ENCODE measurements around the gene TAS2R20.

DNA sequence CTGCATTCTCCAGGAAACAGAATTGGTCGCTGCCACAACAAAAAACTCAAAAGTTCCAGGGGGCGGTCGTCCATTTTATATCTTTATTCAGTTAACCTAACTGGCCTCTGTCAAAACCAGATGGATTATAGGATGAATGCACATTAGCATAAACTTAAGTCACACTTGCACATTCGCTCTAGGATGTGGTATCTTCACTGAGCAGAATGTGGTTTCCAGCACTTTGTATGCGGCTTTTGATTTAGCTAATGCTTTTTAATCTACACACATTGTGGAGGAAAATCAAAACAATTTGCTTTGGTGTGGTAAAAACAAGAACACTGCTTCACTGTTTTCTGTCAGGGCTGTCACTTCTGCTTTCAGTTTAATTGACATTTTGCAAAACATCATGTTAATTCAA, 15.9 kb downstream of the TAS2R20 start:
- TF ChIP-seq POLR2A (IDR thresholded peaks at IDR 0.05; ENCODE audit: low read depth, low read length), result no peak
- TF ChIP-seq, protein P1, sequence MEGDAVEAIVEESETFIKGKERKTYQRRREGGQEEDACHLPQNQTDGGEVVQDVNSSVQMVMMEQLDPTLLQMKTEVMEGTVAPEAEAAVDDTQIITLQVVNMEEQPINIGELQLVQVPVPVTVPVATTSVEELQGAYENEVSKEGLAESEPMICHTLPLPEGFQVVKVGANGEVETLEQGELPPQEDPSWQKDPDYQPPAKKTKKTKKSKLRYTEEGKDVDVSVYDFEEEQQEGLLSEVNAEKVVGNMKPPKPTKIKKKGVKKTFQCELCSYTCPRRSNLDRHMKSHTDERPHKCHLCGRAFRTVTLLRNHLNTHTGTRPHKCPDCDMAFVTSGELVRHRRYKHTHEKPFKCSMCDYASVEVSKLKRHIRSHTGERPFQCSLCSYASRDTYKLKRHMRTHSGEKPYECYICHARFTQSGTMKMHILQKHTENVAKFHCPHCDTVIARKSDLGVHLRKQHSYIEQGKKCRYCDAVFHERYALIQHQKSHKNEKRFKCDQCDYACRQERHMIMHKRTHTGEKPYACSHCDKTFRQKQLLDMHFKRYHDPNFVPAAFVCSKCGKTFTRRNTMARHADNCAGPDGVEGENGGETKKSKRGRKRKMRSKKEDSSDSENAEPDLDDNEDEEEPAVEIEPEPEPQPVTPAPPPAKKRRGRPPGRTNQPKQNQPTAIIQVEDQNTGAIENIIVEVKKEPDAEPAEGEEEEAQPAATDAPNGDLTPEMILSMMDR (conservative IDR thresholded peaks at IDR 0.05; ENCODE audit: low read depth, low read length), result no peak
- TF ChIP-seq RFX5 (IDR thresholded peaks at IDR 0.05; ENCODE audit: low read depth, low read length), result no peak
- no peak for TF ChIP-seq BHLHE40 (IDR thresholded peaks at IDR 0.05; ENCODE audit: low read depth, low read length)
- no peak for TF ChIP-seq MXI1 (IDR thresholded peaks at IDR 0.05; ENCODE audit: borderline replicate concordance, low read depth, low read length)
- TF ChIP-seq CEBPB (IDR thresholded peaks at IDR 0.05; ENCODE audit: low read depth, low read length), result no peak
- no peak for TF ChIP-seq MAFK (IDR thresholded peaks at IDR 0.05; ENCODE audit: low read depth, low read length)
- TF ChIP-seq CHD1 (IDR thresholded peaks at IDR 0.05; ENCODE audit: low read depth, low read length), result no peak
- TF ChIP-seq FOS (IDR thresholded peaks at IDR 0.05; ENCODE audit: low read depth, low read length), result no peak
- no peak for TF ChIP-seq SMC3 (IDR thresholded peaks at IDR 0.05; ENCODE audit: low read depth, low read length)
- no peak for TF ChIP-seq NFE2L2 (IDR thresholded peaks at IDR 0.05; ENCODE audit: low read depth, low read length)
- TF ChIP-seq, protein P2, sequence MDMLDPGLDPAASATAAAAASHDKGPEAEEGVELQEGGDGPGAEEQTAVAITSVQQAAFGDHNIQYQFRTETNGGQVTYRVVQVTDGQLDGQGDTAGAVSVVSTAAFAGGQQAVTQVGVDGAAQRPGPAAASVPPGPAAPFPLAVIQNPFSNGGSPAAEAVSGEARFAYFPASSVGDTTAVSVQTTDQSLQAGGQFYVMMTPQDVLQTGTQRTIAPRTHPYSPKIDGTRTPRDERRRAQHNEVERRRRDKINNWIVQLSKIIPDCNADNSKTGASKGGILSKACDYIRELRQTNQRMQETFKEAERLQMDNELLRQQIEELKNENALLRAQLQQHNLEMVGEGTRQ (IDR thresholded peaks at IDR 0.05; ENCODE audit: low read depth, low read length), result no peak
- TF ChIP-seq RAD21 (IDR thresholded peaks at IDR 0.05; ENCODE audit: low read length), result no peak
- no peak for TF ChIP-seq RCOR1 (IDR thresholded peaks at IDR 0.05; ENCODE audit: insufficient replicate concordance, low read length)
